Natural killer cell (primary cell): ENCODE data around the gene F2RL3. TPM values are rescaled to one million over a fixed set of nuclear protein-coding genes. Genes with fewer than 3 reads are reported as not detected.

ENCODE experiments used
- ATAC-seq, 3 donors: fragments of 150-1000 bp in 2 of 3; fragments of 200-7000 bp in 1 of 3; cut with Tn5 transposase; 1 replicate in 1 of 3; 2 replicates in 2 of 3; pipeline ENCODE4 v1.10.0; 2021; ENCODE audit warnings: mild to moderate bottlenecking in 2 of 3, moderate library complexity in 2 of 3
- DNase-seq, 2 donors: peaks; one replicate each; pipeline versions ENCODE4 v3.0.0 to v3.0.0-alpha.2; 2013 to 2021; ENCODE audit warnings: mixed read lengths in 1 of 2
- H3K27ac ChIP-seq: one replicate; pipeline ENCODE4 v1.5.1; 2013; ENCODE audit warnings: mild to moderate bottlenecking, low read length
- H3K27me3 ChIP-seq: one replicate; pipeline ENCODE4 v1.6.1; 2013; ENCODE audit warnings: low read length; ENCODE audit not compliant: control insufficient read depth, insufficient read depth
- H3K36me3 ChIP-seq: one replicate; pipeline ENCODE4 v1.6.1; 2013; ENCODE audit warnings: low read length; ENCODE audit not compliant: control insufficient read depth, insufficient read depth
- H3K4me1 ChIP-seq: one replicate; pipeline ENCODE4 v1.6.1; 2013; ENCODE audit warnings: low read length; ENCODE audit not compliant: control insufficient read depth, insufficient read depth
- H3K4me3 ChIP-seq: one replicate; pipeline ENCODE4 v1.5.1; 2013; ENCODE audit warnings: low read length
- H3K9me3 ChIP-seq: one replicate; pipeline ENCODE4 v1.6.1; 2013; ENCODE audit warnings: low read length; ENCODE audit not compliant: control insufficient read depth, insufficient read depth
- H3K27ac Mint-ChIP-seq, 2 donors: one replicate each; pipeline ENCODE4 v1.8.0; 2022; ENCODE audit warnings: mild to moderate bottlenecking in 2 of 2, mixed read lengths in 2 of 2, moderate library complexity in 1 of 2
- H3K27me3 Mint-ChIP-seq, 2 donors: one replicate each; pipeline ENCODE4 v1.8.0; 2022; ENCODE audit warnings: low read depth in 2 of 2, mixed read lengths in 2 of 2
- H3K36me3 Mint-ChIP-seq: one replicate; pipeline ENCODE4 v1.8.0; 2022; ENCODE audit warnings: mixed read lengths
- H3K4me1 Mint-ChIP-seq, 2 donors: one replicate each; pipeline ENCODE4 v1.8.0; 2022; ENCODE audit warnings: mixed read lengths in 2 of 2
- H3K4me3 Mint-ChIP-seq: one replicate; pipeline ENCODE4 v1.8.0; 2022; ENCODE audit warnings: mild to moderate bottlenecking, moderate library complexity, mixed read lengths
- H3K9me3 Mint-ChIP-seq, 2 donors: one replicate each; pipeline ENCODE4 v1.8.0; 2022; ENCODE audit warnings: mixed read lengths in 2 of 2
- WGBS: methylation state at CpG from one replicate; pipeline ENCODE4 v1.1.7; 2013; ENCODE audit warnings: missing lambda C conversion rate; ENCODE audit not compliant: insufficient coverage; 5-methylcytosine and 5-hydroxymethylcytosine counted together
- intact Hi-C: fragments of 100-400 bp; cut with micrococcal nuclease; formaldehyde crosslinking; loops from one replicate; pipeline ENCODE4 v1.14.2; 2022
- total RNA-seq, 4 donors: library from RNA; stranded (reverse); fragments of 120-200 nt in 1 of 4; gene quantifications; one replicate each; pipeline versions ENCODE4 v1.2.3 to v1.2.4, GENCODE V29; 2013 to 2022
- TF ChIP-seq, protein P1 (sequence below): fragments of 200-600 bp; IDR thresholded peaks from one replicate; pipeline ENCODE4 v1.8.0; 2022; ENCODE audit warnings: antibody characterized with exemption

Gene F2RL3
- total RNA-seq, 3 donors from 2014 or later (not counting 1 experiment from before 2014, with no cell fraction given) = 0.24 to 0.39 (median 0.28) TPM

DNA sequence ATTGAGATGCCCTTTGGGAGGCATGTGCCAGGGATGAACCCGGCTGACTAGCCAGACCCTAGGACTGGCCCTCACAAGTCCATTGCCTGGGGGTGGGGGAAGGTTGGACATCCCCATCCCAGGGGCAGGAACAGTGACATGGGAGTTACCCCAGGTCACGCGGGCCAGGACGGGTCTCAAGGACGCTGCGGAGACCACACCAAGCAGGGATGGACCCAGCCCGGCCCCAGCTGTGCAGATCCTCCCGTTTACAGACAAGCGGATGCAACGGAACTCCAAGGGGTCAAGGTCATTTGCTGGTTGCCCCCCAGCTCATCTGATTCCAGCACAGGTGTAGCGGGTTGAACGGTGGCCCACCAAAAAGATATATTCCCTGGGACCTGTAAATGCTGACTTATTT, 20.0 kb downstream of the F2RL3 start:
- peaks cover 0 to 3% of the 10 kb centered on the region in 2 donors for H3K27me3 Mint-ChIP-seq
- DNase-seq (no peak), ATAC-seq (no peak)
- 78% methylated on average over 12 of the region's 12 CpGs for WGBS
- no peaks in the 10 kb centered on the region for H3K4me1 Mint-ChIP-seq
- Histone ChIP-seq H3K9me3 (peaks cover 16% of the 10 kb centered on the region), H3K27ac (no peak overlapping the region), H3K4me1 (no peaks in the 10 kb centered on the region), H3K27me3 (peaks cover 2% of the 10 kb centered on the region), H3K36me3 (no peaks in the 10 kb centered on the region), H3K4me3 (no peak overlapping the region)
- no peak overlapping the region for H3K4me3 Mint-ChIP-seq
- peaks cover 0 to 7% of the 10 kb centered on the region in 2 donors for H3K9me3 Mint-ChIP-seq
- H3K27ac Mint-ChIP-seq = no peak overlapping the region
- intact Hi-C loops = no loop called here
- peaks cover 18% of the 10 kb centered on the region for H3K36me3 Mint-ChIP-seq
- TF ChIP-seq, protein P1, sequence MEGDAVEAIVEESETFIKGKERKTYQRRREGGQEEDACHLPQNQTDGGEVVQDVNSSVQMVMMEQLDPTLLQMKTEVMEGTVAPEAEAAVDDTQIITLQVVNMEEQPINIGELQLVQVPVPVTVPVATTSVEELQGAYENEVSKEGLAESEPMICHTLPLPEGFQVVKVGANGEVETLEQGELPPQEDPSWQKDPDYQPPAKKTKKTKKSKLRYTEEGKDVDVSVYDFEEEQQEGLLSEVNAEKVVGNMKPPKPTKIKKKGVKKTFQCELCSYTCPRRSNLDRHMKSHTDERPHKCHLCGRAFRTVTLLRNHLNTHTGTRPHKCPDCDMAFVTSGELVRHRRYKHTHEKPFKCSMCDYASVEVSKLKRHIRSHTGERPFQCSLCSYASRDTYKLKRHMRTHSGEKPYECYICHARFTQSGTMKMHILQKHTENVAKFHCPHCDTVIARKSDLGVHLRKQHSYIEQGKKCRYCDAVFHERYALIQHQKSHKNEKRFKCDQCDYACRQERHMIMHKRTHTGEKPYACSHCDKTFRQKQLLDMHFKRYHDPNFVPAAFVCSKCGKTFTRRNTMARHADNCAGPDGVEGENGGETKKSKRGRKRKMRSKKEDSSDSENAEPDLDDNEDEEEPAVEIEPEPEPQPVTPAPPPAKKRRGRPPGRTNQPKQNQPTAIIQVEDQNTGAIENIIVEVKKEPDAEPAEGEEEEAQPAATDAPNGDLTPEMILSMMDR = no peak

DNA sequence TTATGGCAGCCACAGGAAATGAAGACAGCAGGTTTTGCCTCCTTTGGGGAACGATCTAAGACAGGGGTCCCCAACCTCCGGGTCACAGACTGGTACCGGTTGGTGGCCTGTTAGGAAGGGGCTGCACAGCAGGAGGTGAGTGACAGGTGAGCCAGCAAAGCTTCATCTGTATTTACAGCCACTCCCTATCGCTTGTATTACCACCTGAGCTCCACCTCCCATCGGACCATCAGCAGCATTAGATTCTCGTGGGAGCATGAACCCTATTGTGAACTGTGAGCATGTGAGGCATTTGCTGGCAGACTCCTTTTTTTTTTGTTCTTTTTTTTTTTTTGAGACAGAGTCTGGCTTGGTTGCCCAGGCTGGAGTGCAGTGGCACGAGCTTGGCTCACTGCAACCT, 22.2 kb downstream of the F2RL3 start:
- no peaks in the 10 kb centered on the region for H3K36me3 ChIP-seq
- ATAC-seq (no peak), DNase-seq (no peak)
- intact Hi-C loops = no loop called here
- Mint-ChIP-seq H3K36me3 (peaks cover 18% of the 10 kb centered on the region), H3K4me1 (no peaks in the 10 kb centered on the region), H3K9me3 (peaks cover 0 to 7% of the 10 kb centered on the region in 2 donors), H3K27ac (no peak overlapping the region), H3K27me3 (peaks cover 0 to 6% of the 10 kb centered on the region in 2 donors), H3K4me3 (no peak overlapping the region)
- H3K4me1 ChIP-seq = no peaks in the 10 kb centered on the region
- no peak overlapping the region for H3K4me3 ChIP-seq
- TF ChIP-seq, protein P1 = no peak
- no peaks in the 10 kb centered on the region for H3K27me3 ChIP-seq
- H3K9me3 ChIP-seq = peaks cover 16% of the 10 kb centered on the region
- no peak overlapping the region for H3K27ac ChIP-seq
- WGBS = 89% methylated on average over 6 of the region's 7 CpGs

DNA sequence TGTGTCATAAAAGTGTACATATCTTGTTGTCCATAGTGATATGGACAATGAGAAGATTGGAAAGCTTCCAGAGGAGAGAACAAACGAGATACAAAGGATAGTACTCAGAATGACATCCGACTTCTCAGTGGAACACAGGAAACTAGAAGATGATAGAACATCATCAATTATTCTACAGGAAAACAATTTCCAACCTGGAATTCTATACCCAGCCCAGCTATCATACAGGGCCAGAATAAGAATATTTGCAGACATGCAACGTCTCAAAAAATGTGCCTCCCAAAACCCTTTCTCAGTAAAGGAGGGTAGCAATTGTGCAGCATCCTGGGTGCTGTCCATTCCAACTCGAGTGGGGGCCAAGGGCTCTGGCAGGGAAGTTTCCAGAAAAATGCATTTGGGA, 24.0 kb downstream of the F2RL3 start:
- 83% methylated on average over 4 of the region's 4 CpGs for WGBS

DNA sequence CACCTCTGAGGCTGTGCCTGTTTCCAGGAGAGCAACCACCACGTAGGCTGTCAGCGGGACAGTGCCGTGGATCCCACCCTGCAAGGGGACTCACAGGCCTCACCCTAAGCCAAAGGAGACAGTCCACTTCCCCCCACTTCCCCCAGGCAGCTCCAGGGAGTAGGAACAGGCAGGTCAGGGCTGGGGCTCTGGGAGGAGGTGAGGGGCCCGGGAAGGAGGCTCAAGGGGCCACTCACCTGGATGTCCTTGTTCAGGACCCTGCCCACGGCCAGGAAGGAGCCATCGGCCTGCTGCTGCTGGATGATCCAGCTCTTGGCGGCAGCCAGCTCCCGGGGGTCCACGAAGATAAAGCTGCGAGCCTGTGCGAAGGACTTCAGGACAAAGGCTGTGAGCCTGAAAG, 25.6 kb downstream of the F2RL3 start:
- Histone ChIP-seq H3K27me3 (no peaks in the 10 kb centered on the region), H3K4me1 (no peaks in the 10 kb centered on the region), H3K9me3 (peaks cover 16% of the 10 kb centered on the region), H3K36me3 (no peaks in the 10 kb centered on the region), H3K27ac (no peak overlapping the region), H3K4me3 (no peak overlapping the region)
- Mint-ChIP-seq H3K4me1 (no peaks in the 10 kb centered on the region), H3K36me3 (peaks cover 18% of the 10 kb centered on the region), H3K27ac (no peak overlapping the region), H3K9me3 (peaks cover 0 to 7% of the 10 kb centered on the region in 2 donors), H3K4me3 (no peak overlapping the region), H3K27me3 (peaks cover 3 to 7% of the 10 kb centered on the region in 2 donors)
- intact Hi-C loops = no loop called here
- DNase-seq (no peak), ATAC-seq (no peak)
- TF ChIP-seq, protein P1 = no peak
- 92% methylated on average over 11 of the region's 11 CpGs for WGBS

More for the DNA sequence above, 24.0 kb downstream of the F2RL3 start:
- intact Hi-C loops = no loop called here
- Mint-ChIP-seq H3K9me3 (peaks cover 0 to 7% of the 10 kb centered on the region in 2 donors), H3K36me3 (peaks cover 18% of the 10 kb centered on the region), H3K27me3 (peaks cover 3 to 7% of the 10 kb centered on the region in 2 donors), H3K4me3 (no peak overlapping the region), H3K27ac (no peak overlapping the region), H3K4me1 (no peaks in the 10 kb centered on the region)
- no peak overlapping the region for H3K27ac ChIP-seq
- no peaks in the 10 kb centered on the region for H3K4me1 ChIP-seq
- H3K36me3 ChIP-seq = no peaks in the 10 kb centered on the region
- DNase-seq = no peak
- H3K9me3 ChIP-seq = peaks cover 16% of the 10 kb centered on the region
- ATAC-seq = no peak
- TF ChIP-seq, protein P1 = no peak
- H3K27me3 ChIP-seq = no peaks in the 10 kb centered on the region
- H3K4me3 ChIP-seq = no peak overlapping the region
